ENCODE results near the gene IL17RA.

The IL17RA gene

DNA sequence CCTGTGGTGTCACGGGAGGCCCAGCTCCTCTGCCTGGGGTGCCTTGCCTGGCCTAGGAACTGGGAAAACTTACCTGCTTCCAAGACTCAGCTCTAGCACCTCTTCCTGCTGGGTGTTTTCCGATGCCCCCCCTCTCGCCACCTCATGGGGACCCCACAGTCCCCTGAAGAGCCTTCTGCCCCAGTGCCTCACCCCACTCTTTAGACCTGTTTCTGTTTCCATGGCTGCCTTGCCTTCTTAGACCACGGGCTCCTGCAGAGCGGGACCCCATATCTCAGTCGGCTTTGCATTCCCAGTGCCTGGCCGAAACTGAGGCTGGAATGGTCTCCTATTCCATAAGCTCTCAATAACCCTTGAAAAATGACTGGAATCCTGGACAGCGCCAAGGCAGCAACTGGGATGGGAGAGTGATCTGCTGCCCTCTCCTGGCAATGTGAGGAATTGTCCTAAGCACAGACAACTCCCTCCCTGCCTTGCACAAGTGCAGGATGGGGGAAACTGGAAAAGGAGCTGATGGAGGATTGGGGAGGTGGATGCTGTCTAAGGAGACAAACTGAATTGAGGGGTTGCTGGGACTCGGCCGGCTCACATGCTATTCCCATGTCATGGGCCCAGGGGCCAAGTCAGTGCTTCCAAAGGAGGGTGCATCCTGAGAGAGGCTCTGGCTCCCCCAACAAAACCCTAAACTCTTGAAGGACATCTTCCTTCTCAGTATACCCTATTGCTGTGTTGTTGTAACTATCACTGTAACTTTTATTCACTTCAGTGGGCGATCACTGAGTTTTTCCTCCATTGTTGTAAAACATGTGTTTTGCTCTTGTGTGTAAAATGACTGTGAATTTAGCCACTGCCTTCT lies 26.6 kb upstream of the IL17RA start:
- no peaks in the 10 kb centered on the region for H3K36me3 ChIP-seq (ENCODE audit: control insufficient read depth, insufficient read depth, low read length)
- no CpG with 5 or more reads among the region's 11 CpGs for WGBS (ENCODE audit: insufficient coverage, insufficient read length)

DNA sequence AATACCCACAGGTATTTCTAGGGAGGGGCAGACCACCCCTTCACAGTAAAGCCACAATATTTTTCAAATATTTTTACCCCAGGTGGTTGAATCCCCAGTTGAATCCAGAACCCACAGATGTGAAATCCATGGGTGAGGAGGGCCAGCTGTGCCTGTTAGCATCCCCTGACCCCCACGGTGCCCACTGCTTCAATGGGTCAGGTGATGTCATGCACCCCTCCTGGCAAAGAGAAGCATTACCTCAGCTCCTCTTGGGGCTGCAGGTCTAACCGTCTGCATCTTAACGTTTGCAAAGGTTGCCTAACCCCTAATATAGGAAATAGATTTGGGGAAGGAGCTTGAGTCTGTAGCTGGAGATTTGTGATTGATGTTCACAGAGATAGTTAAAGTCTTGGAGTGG lies 24.7 kb upstream of the IL17RA start:
- WGBS (ENCODE audit: insufficient coverage, insufficient read length) = no CpG with 5 or more reads among the region's 3 CpGs
- no peak overlapping the region for H3K4me3 ChIP-seq (ENCODE audit: low read length)
- no peaks in the 10 kb centered on the region for H3K9me3 ChIP-seq (ENCODE audit: control insufficient read depth, insufficient read depth, low read length)

More for the DNA sequence above, 26.6 kb upstream of the IL17RA start:
- no peaks in the 10 kb centered on the region for H3K9me3 ChIP-seq (ENCODE audit: control insufficient read depth, insufficient read depth, low read length)
- H3K27me3 ChIP-seq (ENCODE audit: control insufficient read depth, insufficient read depth, low read length) = no peaks in the 10 kb centered on the region
- no peaks in the 10 kb centered on the region for H3K4me1 ChIP-seq (ENCODE audit: control insufficient read depth, insufficient read depth, low read length)
- H3K4me3 ChIP-seq (ENCODE audit: low read length) = no peak overlapping the region
- H3K27ac ChIP-seq (ENCODE audit: low read length) = no peak overlapping the region
- peak; percentile 57 for DNase-seq (ENCODE audit: low read depth, low spot score)

DNA sequence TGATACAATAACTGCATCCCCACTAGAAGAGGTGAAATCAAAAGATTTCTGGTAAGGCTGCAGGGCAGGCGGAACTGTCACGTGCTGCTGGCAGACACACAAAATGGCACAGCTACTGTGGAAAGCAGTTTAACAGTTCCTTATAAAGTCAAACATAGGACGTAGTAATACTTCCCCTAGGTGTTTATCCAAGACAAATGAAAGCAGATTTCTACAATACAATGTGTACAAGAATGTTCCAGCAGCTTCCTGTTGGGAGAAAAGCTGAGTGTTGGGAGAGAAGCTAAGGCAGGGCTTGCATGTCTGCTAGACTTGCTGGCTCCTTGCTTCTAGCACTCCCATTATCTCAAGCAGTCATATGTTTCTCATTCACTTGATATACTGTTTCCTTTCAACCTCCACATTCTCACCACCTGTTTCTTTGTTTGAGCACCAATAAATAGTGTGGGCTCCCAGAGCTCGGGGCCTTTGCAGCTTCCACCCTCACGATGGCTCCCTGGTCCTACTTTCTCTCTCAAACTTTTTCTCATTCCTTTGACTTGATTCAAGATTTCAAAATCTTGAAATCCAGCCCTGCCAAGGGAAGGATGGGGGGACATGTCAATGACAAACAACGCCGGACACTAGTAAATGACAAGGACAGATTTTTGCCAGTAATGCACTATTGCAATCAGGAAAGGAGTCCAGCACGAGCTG lies 21.2 kb upstream of the IL17RA start:
- Histone ChIP-seq H3K4me3 (ENCODE audit: low read length) (no peak overlapping the region), H3K9me3 (ENCODE audit: control insufficient read depth, insufficient read depth, low read length) (no peaks in the 10 kb centered on the region), H3K27me3 (ENCODE audit: control insufficient read depth, insufficient read depth, low read length) (no peaks in the 10 kb centered on the region), H3K27ac (ENCODE audit: low read length) (no peak overlapping the region), H3K36me3 (ENCODE audit: control insufficient read depth, insufficient read depth, low read length) (no peaks in the 10 kb centered on the region), H3K4me1 (ENCODE audit: control insufficient read depth, insufficient read depth, low read length) (no peaks in the 10 kb centered on the region)
- no CpG with 5 or more reads among the region's 8 CpGs for WGBS (ENCODE audit: insufficient coverage, insufficient read length)
- DNase-seq (ENCODE audit: low read depth, low spot score) = no peak

More for the DNA sequence above, 24.7 kb upstream of the IL17RA start:
- Histone ChIP-seq H3K4me1 (ENCODE audit: control insufficient read depth, insufficient read depth, low read length) (no peaks in the 10 kb centered on the region), H3K27me3 (ENCODE audit: control insufficient read depth, insufficient read depth, low read length) (no peaks in the 10 kb centered on the region), H3K27ac (ENCODE audit: low read length) (no peak overlapping the region), H3K36me3 (ENCODE audit: control insufficient read depth, insufficient read depth, low read length) (no peaks in the 10 kb centered on the region)
- DNase-seq (ENCODE audit: low read depth, low spot score) = no peak

DNA sequence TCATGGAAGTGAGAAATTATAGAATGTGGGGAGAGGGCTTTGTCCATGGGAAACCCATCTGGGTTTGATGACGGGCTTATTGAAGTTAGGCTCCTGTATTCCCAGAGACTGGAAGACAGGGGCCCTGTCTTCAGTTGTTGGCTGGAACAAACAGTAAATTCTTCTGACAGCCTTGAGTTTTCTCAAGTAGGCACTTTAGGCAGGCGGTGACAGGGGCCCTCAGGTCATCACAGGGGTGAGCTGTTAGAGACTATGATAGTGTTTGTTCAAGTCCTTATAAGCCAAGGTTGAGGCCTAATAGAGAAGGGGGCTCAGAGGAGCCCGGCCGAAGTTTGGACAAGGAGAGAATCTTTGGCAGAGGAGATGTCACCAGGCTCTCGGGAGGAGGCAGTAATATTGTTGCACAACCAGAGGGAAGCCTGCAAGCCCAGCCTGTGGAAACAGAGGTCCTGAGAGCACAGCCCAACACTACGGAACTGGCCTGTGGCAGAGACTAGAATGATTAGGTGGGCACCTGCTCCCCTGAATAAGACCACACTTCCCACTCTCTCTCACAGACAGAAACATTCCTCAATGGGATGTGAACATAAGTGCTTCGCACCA lies 20.2 kb upstream of the IL17RA start:
- WGBS (ENCODE audit: insufficient coverage, insufficient read length) = no CpG with 5 or more reads among the region's 7 CpGs
- no peak overlapping the region for H3K27ac ChIP-seq (ENCODE audit: low read length)

DNA sequence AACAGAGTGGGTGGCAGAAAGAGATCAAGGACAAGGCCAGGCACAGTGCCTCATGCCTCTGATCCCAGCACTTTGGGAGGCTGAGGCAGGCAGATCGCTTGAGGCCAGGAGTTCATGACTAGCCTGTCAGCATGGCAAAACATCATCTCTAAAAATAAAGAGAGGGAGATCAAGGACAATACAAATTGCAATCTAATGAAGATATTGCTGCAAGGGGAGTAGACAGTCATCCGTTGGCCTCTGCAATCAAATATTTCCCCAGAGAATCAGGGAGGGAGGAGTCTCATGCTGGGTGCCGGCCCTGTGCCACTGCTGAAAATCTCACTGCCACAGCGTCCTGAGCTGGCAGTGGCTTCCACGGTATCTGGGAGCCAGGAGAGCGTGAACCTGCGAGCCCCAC lies 19.4 kb upstream of the IL17RA start:
- no peak overlapping the region for H3K4me3 ChIP-seq (ENCODE audit: low read length)
- no peak overlapping the region for H3K27ac ChIP-seq (ENCODE audit: low read length)
- no peak for DNase-seq (ENCODE audit: low read depth, low spot score)
- no peaks in the 10 kb centered on the region for H3K4me1 ChIP-seq (ENCODE audit: control insufficient read depth, insufficient read depth, low read length)
- no peaks in the 10 kb centered on the region for H3K27me3 ChIP-seq (ENCODE audit: control insufficient read depth, insufficient read depth, low read length)
- H3K9me3 ChIP-seq (ENCODE audit: control insufficient read depth, insufficient read depth, low read length) = no peaks in the 10 kb centered on the region
- WGBS (ENCODE audit: insufficient coverage, insufficient read length) = no CpG with 5 or more reads among the region's 7 CpGs
- no peaks in the 10 kb centered on the region for H3K36me3 ChIP-seq (ENCODE audit: control insufficient read depth, insufficient read depth, low read length)

More for the DNA sequence above, 20.2 kb upstream of the IL17RA start:
- H3K9me3 ChIP-seq (ENCODE audit: control insufficient read depth, insufficient read depth, low read length) = no peaks in the 10 kb centered on the region
- H3K4me1 ChIP-seq (ENCODE audit: control insufficient read depth, insufficient read depth, low read length) = no peaks in the 10 kb centered on the region
- DNase-seq (ENCODE audit: low read depth, low spot score) = no peak
- no peaks in the 10 kb centered on the region for H3K36me3 ChIP-seq (ENCODE audit: control insufficient read depth, insufficient read depth, low read length)
- H3K4me3 ChIP-seq (ENCODE audit: low read length) = no peak overlapping the region
- H3K27me3 ChIP-seq (ENCODE audit: control insufficient read depth, insufficient read depth, low read length) = no peaks in the 10 kb centered on the region

DNA sequence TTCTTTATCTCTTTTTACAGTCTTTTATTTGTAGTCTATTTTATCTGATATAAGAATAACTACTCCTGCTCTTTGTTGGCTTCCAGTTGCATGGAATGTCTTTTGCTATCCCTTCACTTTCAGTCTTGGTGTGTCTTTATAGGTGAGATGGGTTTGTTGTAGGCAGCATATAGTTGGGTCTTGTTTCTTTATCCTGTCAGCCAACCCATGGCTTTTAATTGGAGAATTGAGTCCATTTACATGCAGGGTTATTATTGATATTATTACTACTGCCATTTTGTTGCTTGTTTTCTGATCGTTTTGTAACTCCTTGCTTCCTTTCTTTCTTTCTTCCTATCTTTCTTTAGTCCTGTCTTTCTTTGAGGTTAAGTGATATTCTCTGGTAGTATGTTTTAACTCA lies 11.9 kb upstream of the IL17RA start:
- WGBS (ENCODE audit: insufficient coverage, insufficient read length) = no CpG with 5 or more reads among the region's 1 CpG
- DNase-seq (ENCODE audit: low read depth, low spot score) = no peak

DNA sequence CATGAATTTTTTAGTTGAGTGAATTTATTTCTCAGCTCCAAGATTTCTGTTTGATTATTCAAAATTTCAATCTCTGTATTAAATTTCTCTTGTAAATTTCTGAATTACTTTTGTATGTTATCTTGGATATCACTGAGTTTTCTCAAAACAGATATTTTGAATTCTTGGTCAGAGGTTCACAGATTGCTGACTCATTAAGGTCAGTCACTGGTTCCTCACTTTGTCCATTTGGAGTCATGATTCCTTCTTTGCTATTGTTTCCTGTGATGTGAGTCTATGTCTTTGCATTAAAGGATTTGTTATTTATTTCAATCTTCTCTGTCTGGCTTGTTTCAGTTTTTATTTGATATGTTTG lies 10.2 kb upstream of the IL17RA start:
- no peak for DNase-seq (ENCODE audit: low read depth, low spot score)
- Histone ChIP-seq H3K9me3 (ENCODE audit: control insufficient read depth, insufficient read depth, low read length) (no peaks in the 10 kb centered on the region), H3K4me3 (ENCODE audit: low read length) (no peak overlapping the region), H3K36me3 (ENCODE audit: control insufficient read depth, insufficient read depth, low read length) (no peaks in the 10 kb centered on the region), H3K27me3 (ENCODE audit: control insufficient read depth, insufficient read depth, low read length) (no peaks in the 10 kb centered on the region), H3K27ac (ENCODE audit: low read length) (no peak overlapping the region), H3K4me1 (ENCODE audit: control insufficient read depth, insufficient read depth, low read length) (no peaks in the 10 kb centered on the region)

More for the DNA sequence above, 11.9 kb upstream of the IL17RA start:
- no peaks in the 10 kb centered on the region for H3K4me1 ChIP-seq (ENCODE audit: control insufficient read depth, insufficient read depth, low read length)
- no peaks in the 10 kb centered on the region for H3K9me3 ChIP-seq (ENCODE audit: control insufficient read depth, insufficient read depth, low read length)
- no peaks in the 10 kb centered on the region for H3K36me3 ChIP-seq (ENCODE audit: control insufficient read depth, insufficient read depth, low read length)
- no peak overlapping the region for H3K4me3 ChIP-seq (ENCODE audit: low read length)
- no peak overlapping the region for H3K27ac ChIP-seq (ENCODE audit: low read length)
- H3K27me3 ChIP-seq (ENCODE audit: control insufficient read depth, insufficient read depth, low read length) = no peaks in the 10 kb centered on the region

DNA sequence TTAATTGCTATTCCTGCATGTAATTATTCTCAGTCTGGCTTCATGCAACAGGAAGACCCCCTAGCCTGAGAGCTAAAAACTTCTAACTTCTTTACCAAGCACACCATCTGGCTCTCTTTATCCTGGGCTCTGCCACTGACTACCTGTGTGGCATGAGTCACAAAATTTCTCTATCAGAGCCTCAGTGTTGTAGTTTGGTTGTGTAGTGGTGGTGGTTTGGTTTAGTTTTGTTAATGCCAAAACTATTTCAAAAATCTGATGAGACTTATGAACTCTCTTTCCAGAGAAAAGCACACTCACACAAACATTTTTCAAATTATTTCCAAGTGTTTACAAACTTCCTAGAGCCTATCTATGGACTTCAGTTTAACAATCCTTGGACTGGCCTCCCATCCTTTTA lies 7.5 kb upstream of the IL17RA start:
- H3K4me1 ChIP-seq (ENCODE audit: control insufficient read depth, insufficient read depth, low read length) = no peaks in the 10 kb centered on the region
- H3K9me3 ChIP-seq (ENCODE audit: control insufficient read depth, insufficient read depth, low read length) = no peaks in the 10 kb centered on the region
- no peak overlapping the region for H3K27ac ChIP-seq (ENCODE audit: low read length)
- H3K36me3 ChIP-seq (ENCODE audit: control insufficient read depth, insufficient read depth, low read length) = no peaks in the 10 kb centered on the region
- H3K27me3 ChIP-seq (ENCODE audit: control insufficient read depth, insufficient read depth, low read length) = no peaks in the 10 kb centered on the region
- no peak for DNase-seq (ENCODE audit: low read depth, low spot score)
- H3K4me3 ChIP-seq (ENCODE audit: low read length) = no peak overlapping the region

DNA sequence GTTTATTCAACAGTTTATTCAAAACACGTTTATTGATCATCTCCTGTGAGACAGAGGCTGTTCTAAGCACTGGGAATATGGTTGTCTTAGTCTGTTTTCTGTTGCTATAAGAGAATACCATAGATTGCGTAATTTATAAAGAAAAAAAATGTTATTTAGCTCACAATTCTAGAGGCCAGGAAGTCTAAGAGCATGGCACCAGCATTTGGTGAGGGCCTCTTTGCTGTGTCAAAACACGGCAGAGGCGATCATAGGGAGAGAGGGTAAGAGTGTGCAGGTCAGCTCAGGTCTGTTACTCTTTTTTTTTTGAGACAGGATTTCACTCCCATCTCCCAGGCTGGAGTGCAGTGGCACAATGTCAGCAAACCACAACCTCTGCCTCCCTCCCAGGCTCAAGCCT lies 5.2 kb upstream of the IL17RA start:
- Histone ChIP-seq H3K9me3 (ENCODE audit: control insufficient read depth, insufficient read depth, low read length) (no peaks in the 10 kb centered on the region), H3K27ac (ENCODE audit: low read length) (no peak overlapping the region), H3K4me3 (ENCODE audit: low read length) (no peak overlapping the region), H3K4me1 (ENCODE audit: control insufficient read depth, insufficient read depth, low read length) (no peaks in the 10 kb centered on the region), H3K27me3 (ENCODE audit: control insufficient read depth, insufficient read depth, low read length) (no peaks in the 10 kb centered on the region), H3K36me3 (ENCODE audit: control insufficient read depth, insufficient read depth, low read length) (no peaks in the 10 kb centered on the region)
- WGBS (ENCODE audit: insufficient coverage, insufficient read length) = no CpG with 5 or more reads among the region's 4 CpGs
- DNase-seq (ENCODE audit: low read depth, low spot score) = no peak

DNA sequence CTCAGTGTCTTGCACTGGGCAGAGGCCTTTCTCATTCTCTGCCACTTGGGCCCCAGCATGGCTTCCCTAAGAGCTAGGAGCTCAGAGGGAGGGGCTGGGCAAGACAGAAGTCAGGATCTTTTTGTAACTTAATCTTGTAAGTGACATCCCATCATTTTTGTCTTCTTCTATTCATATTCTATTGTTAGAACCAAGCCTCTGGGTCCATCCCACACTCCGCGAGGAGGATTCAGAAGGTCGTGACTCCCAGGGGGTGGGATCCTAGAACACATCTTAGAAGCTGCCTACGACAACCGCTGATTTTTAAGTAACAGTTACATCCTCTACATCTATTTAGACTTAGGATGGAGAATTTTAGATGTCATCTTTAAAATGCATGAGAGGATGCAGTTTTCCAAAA lies 1.5 kb upstream of the IL17RA start:
- no CpG with 5 or more reads among the region's 5 CpGs for WGBS (ENCODE audit: insufficient coverage, insufficient read length)
- H3K36me3 ChIP-seq (ENCODE audit: control insufficient read depth, insufficient read depth, low read length) = no peaks in the 10 kb centered on the region
- no peak overlapping the region for H3K4me3 ChIP-seq (ENCODE audit: low read length)
- no peak overlapping the region for H3K27ac ChIP-seq (ENCODE audit: low read length)
- H3K27me3 ChIP-seq (ENCODE audit: control insufficient read depth, insufficient read depth, low read length) = peaks cover 2% of the 10 kb centered on the region; the same call in 1 of the 2 replicates
- H3K9me3 ChIP-seq (ENCODE audit: control insufficient read depth, insufficient read depth, low read length) = no peaks in the 10 kb centered on the region
- no peak for DNase-seq (ENCODE audit: low read depth, low spot score)
- no peaks in the 10 kb centered on the region for H3K4me1 ChIP-seq (ENCODE audit: control insufficient read depth, insufficient read depth, low read length)
